ENCODE measurements around the gene SIK3. TPM values are rescaled to one million over a fixed set of nuclear protein-coding genes. Genes with fewer than 3 reads are reported as not detected.
A peak's percentile ranks its signal among the peaks of the same experiment; 100 is the strongest.

SIK3 gene
- total RNA-seq, 1 donor from 2014 or later: 61.0 TPM

GRCh38 chr11:116980136-116980793 is 118.0 kb downstream of the SIK3 start:
- Mint-ChIP-seq H3K4me1 (ENCODE audit: low read depth) (peaks cover 4% of the 10 kb centered on the region), H3K9me3 (ENCODE audit: low read depth) (no peaks in the 10 kb centered on the region), H3K36me3 (ENCODE audit: insufficient read depth) (peaks cover 3% of the 10 kb centered on the region), H3K27me3 (no peaks in the 10 kb centered on the region), H3K4me3 (ENCODE audit: low read depth) (no peak overlapping the region), H3K27ac (no peak overlapping the region)
- TF ChIP-seq, protein P1, sequence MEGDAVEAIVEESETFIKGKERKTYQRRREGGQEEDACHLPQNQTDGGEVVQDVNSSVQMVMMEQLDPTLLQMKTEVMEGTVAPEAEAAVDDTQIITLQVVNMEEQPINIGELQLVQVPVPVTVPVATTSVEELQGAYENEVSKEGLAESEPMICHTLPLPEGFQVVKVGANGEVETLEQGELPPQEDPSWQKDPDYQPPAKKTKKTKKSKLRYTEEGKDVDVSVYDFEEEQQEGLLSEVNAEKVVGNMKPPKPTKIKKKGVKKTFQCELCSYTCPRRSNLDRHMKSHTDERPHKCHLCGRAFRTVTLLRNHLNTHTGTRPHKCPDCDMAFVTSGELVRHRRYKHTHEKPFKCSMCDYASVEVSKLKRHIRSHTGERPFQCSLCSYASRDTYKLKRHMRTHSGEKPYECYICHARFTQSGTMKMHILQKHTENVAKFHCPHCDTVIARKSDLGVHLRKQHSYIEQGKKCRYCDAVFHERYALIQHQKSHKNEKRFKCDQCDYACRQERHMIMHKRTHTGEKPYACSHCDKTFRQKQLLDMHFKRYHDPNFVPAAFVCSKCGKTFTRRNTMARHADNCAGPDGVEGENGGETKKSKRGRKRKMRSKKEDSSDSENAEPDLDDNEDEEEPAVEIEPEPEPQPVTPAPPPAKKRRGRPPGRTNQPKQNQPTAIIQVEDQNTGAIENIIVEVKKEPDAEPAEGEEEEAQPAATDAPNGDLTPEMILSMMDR (IDR thresholded peaks at IDR 0.05; ENCODE audit: unreplicated experiment): no peak
- DNase-seq (ENCODE audit: low spot score, unreplicated experiment): no peak

GRCh38 chr11:116976941-116977570 is 121.2 kb downstream of the SIK3 start:
- TF ChIP-seq, protein P1 (IDR thresholded peaks at IDR 0.05; ENCODE audit: unreplicated experiment): no peak
- H3K27ac Mint-ChIP-seq: peak overlapping the region; percentile 88
- H3K9me3 Mint-ChIP-seq (ENCODE audit: low read depth): no peaks in the 10 kb centered on the region
- H3K27me3 Mint-ChIP-seq: no peaks in the 10 kb centered on the region
- DNase-seq (ENCODE audit: low spot score, unreplicated experiment): no peak
- H3K4me1 Mint-ChIP-seq (ENCODE audit: low read depth): peaks cover 19% of the 10 kb centered on the region
- peaks cover 3% of the 10 kb centered on the region for H3K36me3 Mint-ChIP-seq (ENCODE audit: insufficient read depth)
- H3K4me3 Mint-ChIP-seq (ENCODE audit: low read depth): no peak overlapping the region

- no peaks in the 10 kb centered on the region for H3K9me3 Mint-ChIP-seq (ENCODE audit: low read depth)
- no peak for DNase-seq (ENCODE audit: low spot score, unreplicated experiment)
Measured at GRCh38 chr11:116975661-116976060, 122.6 kb downstream of the SIK3 start.

GRCh38 chr11:116973270-116973669 is 125.0 kb downstream of the SIK3 start:
- H3K36me3 Mint-ChIP-seq (ENCODE audit: insufficient read depth): no peaks in the 10 kb centered on the region
- no peaks in the 10 kb centered on the region for H3K27me3 Mint-ChIP-seq
- DNase-seq (ENCODE audit: low spot score, unreplicated experiment): no peak
- H3K27ac Mint-ChIP-seq: peak overlapping the region; percentile 84
- peaks cover 28% of the 10 kb centered on the region for H3K4me1 Mint-ChIP-seq (ENCODE audit: low read depth)
- no peaks in the 10 kb centered on the region for H3K9me3 Mint-ChIP-seq (ENCODE audit: low read depth)
- H3K4me3 Mint-ChIP-seq (ENCODE audit: low read depth): no peak overlapping the region
- TF ChIP-seq, protein P1 (IDR thresholded peaks at IDR 0.05; ENCODE audit: unreplicated experiment): no peak

More at GRCh38 chr11:116975661-116976060, 122.6 kb downstream of the SIK3 start:
- Mint-ChIP-seq H3K27me3 (no peaks in the 10 kb centered on the region), H3K36me3 (ENCODE audit: insufficient read depth) (no peaks in the 10 kb centered on the region), H3K4me1 (ENCODE audit: low read depth) (peaks cover 21% of the 10 kb centered on the region), H3K27ac (no peak overlapping the region), H3K4me3 (ENCODE audit: low read depth) (no peak overlapping the region)
- TF ChIP-seq, protein P1 (IDR thresholded peaks at IDR 0.05; ENCODE audit: unreplicated experiment): no peak

DNA sequence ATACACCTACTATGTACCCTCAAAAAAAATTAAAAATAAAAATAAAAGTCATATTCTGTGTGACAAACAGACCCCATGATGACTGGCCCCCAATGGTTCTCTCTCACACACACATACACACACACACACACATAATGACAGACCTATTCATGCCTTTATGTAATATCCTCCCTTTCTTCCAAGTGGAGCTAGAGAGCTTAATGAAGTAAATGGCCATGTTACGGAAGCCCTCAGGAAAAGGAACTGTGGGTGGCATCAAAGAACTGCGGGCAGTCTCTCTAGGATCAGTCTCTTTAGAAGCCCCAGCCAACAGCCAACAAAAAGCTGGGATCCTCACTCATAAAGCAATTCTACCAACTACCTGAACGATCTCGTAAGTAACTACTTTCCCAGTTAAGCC is 125.5 kb downstream of the SIK3 start:
- peak overlapping the region; percentile 84 for H3K27ac Mint-ChIP-seq
- no peaks in the 10 kb centered on the region for H3K36me3 Mint-ChIP-seq (ENCODE audit: insufficient read depth)
- DNase-seq (ENCODE audit: low spot score, unreplicated experiment): no peak
- no peaks in the 10 kb centered on the region for H3K27me3 Mint-ChIP-seq
- H3K4me1 Mint-ChIP-seq (ENCODE audit: low read depth): peaks cover 28% of the 10 kb centered on the region
- H3K9me3 Mint-ChIP-seq (ENCODE audit: low read depth): no peaks in the 10 kb centered on the region
- TF ChIP-seq, protein P1 (IDR thresholded peaks at IDR 0.05; ENCODE audit: unreplicated experiment): no peak
- H3K4me3 Mint-ChIP-seq (ENCODE audit: low read depth): no peak overlapping the region
